Dendritic cell treated with granulocyte-macrophage colony-stimulating factor and Interleukin-4, amounts not matched to agents 40 ng/mL and 50 ng/mL, for 4 days (primary cell): ENCODE measurements around the gene KIF13A.
A peak's percentile ranks its signal among the peaks of the same experiment; 100 is the strongest.

Experiments used
- H3K27ac Mint-ChIP-seq: one replicate; pipeline ENCODE4 v1.8.0; 2022; ENCODE audit warnings: mild to moderate bottlenecking, mixed read lengths
- H3K27me3 Mint-ChIP-seq: one replicate; pipeline ENCODE4 v1.8.0; 2022; ENCODE audit warnings: mild to moderate bottlenecking, mixed read lengths
- H3K36me3 Mint-ChIP-seq: one replicate; pipeline ENCODE4 v1.8.0; 2022; ENCODE audit warnings: low read depth, mixed read lengths
- H3K4me1 Mint-ChIP-seq: one replicate; pipeline ENCODE4 v1.8.0; 2022; ENCODE audit warnings: low read depth, mixed read lengths
- H3K4me3 Mint-ChIP-seq: one replicate; pipeline ENCODE4 v1.8.0; 2022; ENCODE audit warnings: mild to moderate bottlenecking, moderate library complexity, mixed read lengths
- H3K9me3 Mint-ChIP-seq: one replicate; pipeline ENCODE4 v1.8.0; 2022; ENCODE audit warnings: mixed read lengths
- intact Hi-C: fragments of 100-400 bp; cut with micrococcal nuclease; formaldehyde crosslinking; loops from one replicate; pipeline ENCODE4 v1.15.0; 2022

Gene KIF13A

GRCh38 chr6:17885889-17886576 is 101.4 kb downstream of the KIF13A start:
- intact Hi-C loops: loop anchor here (2.0 to 10.0 kb wide), 2 partner anchors 21 to 49 kb away; no protein-coding TSS in a partner anchor
- Mint-ChIP-seq H3K4me1 (peaks cover 61% of the 10 kb centered on the region), H3K4me3 (peak overlapping the region; percentile 6), H3K36me3 (no peaks in the 10 kb centered on the region), H3K9me3 (no peaks in the 10 kb centered on the region), H3K27ac (peak overlapping the region; percentile 88), H3K27me3 (no peaks in the 10 kb centered on the region)

- H3K9me3 Mint-ChIP-seq: no peaks in the 10 kb centered on the region
- H3K36me3 Mint-ChIP-seq: no peaks in the 10 kb centered on the region
- H3K27me3 Mint-ChIP-seq: no peaks in the 10 kb centered on the region
- H3K4me3 Mint-ChIP-seq: peak overlapping the region; percentile 61
- intact Hi-C loops: loop anchor here (2.0 to 10.0 kb wide), 3 partner anchors 22 to 103 kb away; partner anchors contain the start of gene KIF13A
- H3K27ac Mint-ChIP-seq: peak overlapping the region; percentile 88
- peaks cover 64% of the 10 kb centered on the region for H3K4me1 Mint-ChIP-seq
Observed at GRCh38 chr6:17884498-17885478, 102.6 kb downstream of the KIF13A start.

GRCh38 chr6:17883665-17884497 is 103.6 kb downstream of the KIF13A start:
- H3K4me1 Mint-ChIP-seq: peaks cover 72% of the 10 kb centered on the region
- peak overlapping the region; percentile 88 for H3K27ac Mint-ChIP-seq
- H3K4me3 Mint-ChIP-seq: peak overlapping the region; percentile 14
- intact Hi-C loops: loop anchor here (2.0 to 10.0 kb wide), 3 partner anchors 23 to 103 kb away; partner anchors contain the start of gene KIF13A
- no peaks in the 10 kb centered on the region for H3K9me3 Mint-ChIP-seq
- H3K36me3 Mint-ChIP-seq: no peaks in the 10 kb centered on the region
- no peaks in the 10 kb centered on the region for H3K27me3 Mint-ChIP-seq

GRCh38 chr6:17881085-17881858 is 106.2 kb downstream of the KIF13A start:
- Mint-ChIP-seq H3K27me3 (no peaks in the 10 kb centered on the region), H3K4me3 (peak overlapping the region; percentile 52), H3K27ac (peak overlapping the region; percentile 84), H3K36me3 (no peaks in the 10 kb centered on the region), H3K9me3 (no peaks in the 10 kb centered on the region), H3K4me1 (peaks cover 59% of the 10 kb centered on the region)
- intact Hi-C loops: loop anchor here (5.0 to 10.0 kb wide), 2 partner anchors 54 to 106 kb away; partner anchors contain the start of gene KIF13A

- Mint-ChIP-seq H3K27ac (no peak overlapping the region), H3K9me3 (no peaks in the 10 kb centered on the region), H3K36me3 (no peaks in the 10 kb centered on the region), H3K4me1 (peaks cover 38% of the 10 kb centered on the region), H3K4me3 (no peak overlapping the region), H3K27me3 (no peaks in the 10 kb centered on the region)
- intact Hi-C loops: no loop called here
Observed at GRCh38 chr6:17879184-17879583, 108.3 kb downstream of the KIF13A start.

GRCh38 chr6:17878734-17879133 is 108.7 kb downstream of the KIF13A start:
- peaks cover 34% of the 10 kb centered on the region for H3K4me1 Mint-ChIP-seq
- H3K36me3 Mint-ChIP-seq: no peaks in the 10 kb centered on the region
- H3K27me3 Mint-ChIP-seq: no peaks in the 10 kb centered on the region
- intact Hi-C loops: no loop called here
- no peaks in the 10 kb centered on the region for H3K9me3 Mint-ChIP-seq
- H3K4me3 Mint-ChIP-seq: no peak overlapping the region
- H3K27ac Mint-ChIP-seq: no peak overlapping the region

- no peaks in the 10 kb centered on the region for H3K9me3 Mint-ChIP-seq
- intact Hi-C loops: no loop called here
- H3K27me3 Mint-ChIP-seq: no peaks in the 10 kb centered on the region
- H3K4me3 Mint-ChIP-seq: no peak overlapping the region
- no peaks in the 10 kb centered on the region for H3K36me3 Mint-ChIP-seq
- H3K4me1 Mint-ChIP-seq: peaks cover 29% of the 10 kb centered on the region
- H3K27ac Mint-ChIP-seq: no peak overlapping the region
Observed at GRCh38 chr6:17877895-17878440, 109.5 kb downstream of the KIF13A start.

- Mint-ChIP-seq H3K4me3 (no peak overlapping the region), H3K4me1 (peaks cover 29% of the 10 kb centered on the region), H3K9me3 (no peaks in the 10 kb centered on the region), H3K27ac (no peak overlapping the region), H3K27me3 (no peaks in the 10 kb centered on the region), H3K36me3 (no peaks in the 10 kb centered on the region)
- intact Hi-C loops: no loop called here
Observed at GRCh38 chr6:17877196-17877894, 110.1 kb downstream of the KIF13A start.

GRCh38 chr6:17874753-17875152 is 112.7 kb downstream of the KIF13A start:
- Mint-ChIP-seq H3K27me3 (no peaks in the 10 kb centered on the region), H3K36me3 (peaks cover 7% of the 10 kb centered on the region), H3K9me3 (no peaks in the 10 kb centered on the region), H3K4me1 (peaks cover 11% of the 10 kb centered on the region), H3K27ac (no peak overlapping the region), H3K4me3 (no peak overlapping the region)
- intact Hi-C loops: no loop called here

DNA sequence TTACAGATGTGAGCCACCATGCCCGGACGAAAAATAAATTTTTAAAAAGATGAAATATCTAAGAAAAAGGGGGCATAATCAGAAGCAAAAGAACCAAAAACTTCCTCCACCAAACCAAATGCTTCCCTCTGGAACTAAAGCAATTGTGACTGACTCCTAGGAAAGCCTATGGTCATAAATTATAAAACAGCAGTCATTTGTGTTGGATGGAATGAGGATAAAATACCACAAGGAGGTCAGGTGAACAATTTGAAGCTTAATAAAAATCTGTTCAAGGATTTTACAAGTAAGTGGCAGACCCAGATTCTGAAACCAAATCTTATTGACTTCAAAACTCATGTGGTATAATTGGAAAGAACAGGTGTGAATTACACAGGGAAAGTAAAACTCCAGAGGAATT is 114.5 kb downstream of the KIF13A start:
- H3K36me3 Mint-ChIP-seq: peaks cover 7% of the 10 kb centered on the region
- H3K4me1 Mint-ChIP-seq: peaks cover 10% of the 10 kb centered on the region

DNA sequence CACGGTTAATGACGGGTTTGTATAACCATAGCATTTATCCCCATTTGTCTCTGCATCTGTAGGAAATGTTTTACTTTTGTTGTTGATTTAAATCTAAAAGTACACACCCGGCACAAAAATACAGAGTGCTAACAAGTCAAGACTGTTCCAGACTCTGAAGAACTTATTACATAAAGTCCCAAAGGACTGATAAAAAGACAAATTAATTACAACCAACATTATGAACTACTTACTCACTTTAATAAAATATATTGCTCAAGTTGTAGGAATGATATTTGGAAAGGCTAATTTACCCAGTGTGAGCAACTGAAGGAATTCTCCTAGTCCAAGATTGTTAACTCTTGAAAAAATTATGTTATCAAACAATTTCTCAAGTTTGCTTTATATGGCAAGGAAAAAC is 115.6 kb downstream of the KIF13A start:
- peaks cover 7% of the 10 kb centered on the region for H3K36me3 Mint-ChIP-seq
- intact Hi-C loops: no loop called here
- H3K9me3 Mint-ChIP-seq: no peaks in the 10 kb centered on the region
- H3K4me1 Mint-ChIP-seq: peaks cover 10% of the 10 kb centered on the region
- no peak overlapping the region for H3K27ac Mint-ChIP-seq
- no peaks in the 10 kb centered on the region for H3K27me3 Mint-ChIP-seq
- no peak overlapping the region for H3K4me3 Mint-ChIP-seq

More for the DNA sequence above, 114.5 kb downstream of the KIF13A start:
- no peaks in the 10 kb centered on the region for H3K9me3 Mint-ChIP-seq
- H3K27me3 Mint-ChIP-seq: no peaks in the 10 kb centered on the region
- H3K27ac Mint-ChIP-seq: no peak overlapping the region
- no peak overlapping the region for H3K4me3 Mint-ChIP-seq
- intact Hi-C loops: no loop called here

GRCh38 chr6:17871189-17871519 is 116.3 kb downstream of the KIF13A start:
- Mint-ChIP-seq H3K9me3 (no peaks in the 10 kb centered on the region), H3K4me3 (no peak overlapping the region), H3K36me3 (peaks cover 7% of the 10 kb centered on the region), H3K27ac (no peak overlapping the region), H3K4me1 (peaks cover 10% of the 10 kb centered on the region), H3K27me3 (no peaks in the 10 kb centered on the region)
- intact Hi-C loops: no loop called here
